A549 (cell line): ENCODE data around the gene NPBWR2. TPM values are rescaled to one million over a fixed set of nuclear protein-coding genes. Genes with fewer than 3 reads are reported as not detected.

Source experiments
- ATAC-seq, 2 experiments: fragments of 200-7000 bp in 1 of 2; fragments of >200 bp in 1 of 2; cut with Nextera tagmentation in 1 of 2; cut with Tn5 transposase in 1 of 2; 3 replicates each; pipeline versions ENCODE4 v1.8.0 to v1.9.1; 2018 to 2020; ENCODE audit warnings: mild to moderate bottlenecking in 1 of 2, moderate library complexity in 1 of 2
- CTCF ChIA-PET: fragments of 300-600 bp; sonication (Branson Sonifier 250); formaldehyde crosslinking; extraction: SDS; loops from one replicate; lab custom pipeline; 2021; ENCODE audit warnings: antibody characterized with exemption, inconsistent platforms; lab: Yijun Ruan, JAX
- POLR2A ChIA-PET: fragments of 350-600 bp; formaldehyde crosslinking; extraction: SDS; loops from one replicate; lab custom pipeline; 2021; ENCODE audit warnings: antibody characterized with exemption, inconsistent platforms; lab: Yijun Ruan, JAX
- DNase-seq, 2 experiments: peaks; one replicate each; pipeline versions ENCODE4 v3.0.0 to v3.0.0-alpha.2; 2011 to 2016; ENCODE audit warnings: low read depth in 1 of 2, low spot score in 1 of 2
- FAIRE-seq: peaks from 2 replicates; lab custom pipeline; 2011; peaks lifted over from hg19 to GRCh38; lab: Jason Lieb, UNC
- H3K27ac ChIP-seq, 2 experiments: fragments of >200 bp; sonication (Bioruptor Twin); formaldehyde crosslinking; 3 replicates each; pipeline ENCODE4 v1.5.1; 2016 to 2017
- H3K4me1 ChIP-seq: fragments of >200 bp; sonication (Bioruptor Twin); formaldehyde crosslinking; 3 replicates; pipeline ENCODE4 v1.6.1; 2016
- H3K4me2 ChIP-seq: fragments of >200 bp; sonication (Bioruptor Twin); formaldehyde crosslinking; 3 replicates; pipeline ENCODE4 v1.6.1; 2016
- H3K4me3 ChIP-seq: fragments of >200 bp; sonication (Bioruptor Twin); formaldehyde crosslinking; 3 replicates; pipeline ENCODE4 v1.5.1; 2016
- H3K9me3 ChIP-seq: fragments of >200 bp; sonication (Bioruptor Twin); formaldehyde crosslinking; 3 replicates; pipeline ENCODE4 v1.6.1; 2016
- BHLHE40 ChIP-seq: IDR thresholded peaks from 2 replicates; pipeline ENCODE4 v1.6.1; 2012; ENCODE audit warnings: low read depth, low read length, inconsistent platforms
- CBX2 ChIP-seq: fragments of 200-600 bp; sonication (generic); IDR thresholded peaks from 2 replicates; pipeline ENCODE4 v1.6.1; 2016; ENCODE audit warnings: low read depth, mild to moderate bottlenecking, borderline replicate concordance
- CEBPB ChIP-seq, 2 experiments: fragments of >200 bp in 1 of 2; sonication (Bioruptor Twin) in 1 of 2; formaldehyde crosslinking in 1 of 2; IDR thresholded peaks; 2 replicates each; pipeline ENCODE4 v1.6.1; 2012 to 2016
- CTCF ChIP-seq: fragments of >200 bp; sonication (Bioruptor Twin); formaldehyde crosslinking; IDR thresholded peaks from 3 replicates; pipeline ENCODE4 v1.5.1; 2016
- EHMT2 ChIP-seq: fragments of 200-600 bp; sonication (generic); IDR thresholded peaks from 2 replicates; pipeline ENCODE4 v1.6.1; 2016; ENCODE audit warnings: antibody characterized with exemption, low read depth, mild to moderate bottlenecking, moderate library complexity
- FOXS1 ChIP-seq: fragments of 250-450 bp; sonication (Bioruptor Pico); IDR thresholded peaks from 2 replicates; pipeline ENCODE4 v1.5.0; 2020; ENCODE audit warnings: mild to moderate bottlenecking, moderate library complexity
- GATA3 ChIP-seq: IDR thresholded peaks from 2 replicates; pipeline ENCODE4 v1.6.1; 2012; ENCODE audit warnings: borderline replicate concordance
- HES2 ChIP-seq: fragments of >200 bp; sonication (Bioruptor Twin); formaldehyde crosslinking; IDR thresholded peaks from 2 replicates; pipeline ENCODE4 v1.6.1; 2016
- HOXA7 ChIP-seq: fragments of 250-450 bp; sonication (Bioruptor Pico); IDR thresholded peaks from 2 replicates; pipeline ENCODE4 v1.5.0; 2020; ENCODE audit warnings: mild to moderate bottlenecking, moderate library complexity
- HOXB13 ChIP-seq: fragments of 250-450 bp; sonication (Bioruptor Pico); IDR thresholded peaks from 2 replicates; pipeline ENCODE4 v1.5.0; 2020; ENCODE audit warnings: low read depth, mild to moderate bottlenecking, moderate library complexity
- HOXB5 ChIP-seq: fragments of 250-450 bp; sonication (Bioruptor Pico); IDR thresholded peaks from 2 replicates; pipeline ENCODE4 v1.5.0; 2020; ENCODE audit warnings: mild to moderate bottlenecking, moderate library complexity
- MAFK ChIP-seq: fragments of 450-650 bp; IDR thresholded peaks from 2 replicates; pipeline ENCODE4 v1.6.1; 2014; ENCODE audit not compliant: partially characterized antibody
- MYC ChIP-seq: IDR thresholded peaks from 2 replicates; pipeline ENCODE4 v1.6.1; 2012; ENCODE audit warnings: mild to moderate bottlenecking, inconsistent platforms, low read length, improper control_type of control experiment, borderline replicate concordance
- RARB ChIP-seq: fragments of 250-450 bp; sonication (Bioruptor Pico); IDR thresholded peaks from 2 replicates; pipeline ENCODE4 v1.8.0; 2021; ENCODE audit warnings: mild to moderate bottlenecking, moderate library complexity
- RNF2 ChIP-seq: fragments of 200-600 bp; sonication (generic); IDR thresholded peaks from 2 replicates; pipeline ENCODE4 v1.6.1; 2016; ENCODE audit warnings: low read depth, mild to moderate bottlenecking, antibody characterized with exemption, moderate library complexity, borderline replicate concordance
- TFCP2L1 ChIP-seq: fragments of 250-450 bp; sonication (Bioruptor Pico); IDR thresholded peaks from 2 replicates; pipeline ENCODE4 v1.5.0; 2021; ENCODE audit warnings: mild to moderate bottlenecking
- TP53 ChIP-seq: fragments of 250-450 bp; sonication (Bioruptor Pico); IDR thresholded peaks from 2 replicates; pipeline ENCODE4 v1.5.0; 2021; ENCODE audit warnings: mild to moderate bottlenecking, moderate library complexity
- ZC3H11A ChIP-seq: fragments of 450-650 bp; IDR thresholded peaks from 2 replicates; pipeline ENCODE4 v1.6.1; 2014; ENCODE audit warnings: antibody characterized with exemption, mild to moderate bottlenecking
- WGBS: methylation state at CpG from one replicate; pipeline ENCODE4 v1.1.6; 2017; ENCODE audit errors: missing lambda C conversion rate; 5-methylcytosine and 5-hydroxymethylcytosine counted together
- polyA plus RNA-seq, 4 experiments: library from polyadenylated mRNA; depleted of rRNA in 3 of 4; stranded (reverse); fragments of >200 nt; fragmentation: RNase III in 1 of 4; extraction: RNeasy Plus Mini Kit Qiagen cat#74134 plus additional on column Dnase treatment in 1 of 4; gene quantifications; 2 replicates in 3 of 4; 3 replicates in 1 of 4; pipeline ENCODE4 v1.2.3, GENCODE V29; 2011 to 2017
- TF ChIP-seq, protein P1 (sequence below): fragments of 450-650 bp; IDR thresholded peaks from 2 replicates; pipeline ENCODE4 v1.6.1; 2014; ENCODE audit warnings: antibody characterized with exemption
- TF ChIP-seq, protein P2 (sequence below): IDR thresholded peaks from 2 replicates; pipeline ENCODE4 v1.6.1; 2012; ENCODE audit warnings: low read depth, borderline replicate concordance

The NPBWR2 gene
- polyA plus RNA-seq, 2 of the 4 experiments (the other 2 are of a cell fraction), result not detected

- TF ChIP-seq HES2 (no peak), RNF2 (no peak), ZC3H11A (no peak), RARB (CRISPR knock-in tag) (no peak), TFCP2L1 (CRISPR knock-in tag) (no peak)
- TF ChIP-seq, protein P1, sequence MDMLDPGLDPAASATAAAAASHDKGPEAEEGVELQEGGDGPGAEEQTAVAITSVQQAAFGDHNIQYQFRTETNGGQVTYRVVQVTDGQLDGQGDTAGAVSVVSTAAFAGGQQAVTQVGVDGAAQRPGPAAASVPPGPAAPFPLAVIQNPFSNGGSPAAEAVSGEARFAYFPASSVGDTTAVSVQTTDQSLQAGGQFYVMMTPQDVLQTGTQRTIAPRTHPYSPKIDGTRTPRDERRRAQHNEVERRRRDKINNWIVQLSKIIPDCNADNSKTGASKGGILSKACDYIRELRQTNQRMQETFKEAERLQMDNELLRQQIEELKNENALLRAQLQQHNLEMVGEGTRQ, result no peak
These were observed 33.7 kb downstream of the NPBWR2 start (continued) for GRCh38 chr20:64073476-64074183.

DNA sequence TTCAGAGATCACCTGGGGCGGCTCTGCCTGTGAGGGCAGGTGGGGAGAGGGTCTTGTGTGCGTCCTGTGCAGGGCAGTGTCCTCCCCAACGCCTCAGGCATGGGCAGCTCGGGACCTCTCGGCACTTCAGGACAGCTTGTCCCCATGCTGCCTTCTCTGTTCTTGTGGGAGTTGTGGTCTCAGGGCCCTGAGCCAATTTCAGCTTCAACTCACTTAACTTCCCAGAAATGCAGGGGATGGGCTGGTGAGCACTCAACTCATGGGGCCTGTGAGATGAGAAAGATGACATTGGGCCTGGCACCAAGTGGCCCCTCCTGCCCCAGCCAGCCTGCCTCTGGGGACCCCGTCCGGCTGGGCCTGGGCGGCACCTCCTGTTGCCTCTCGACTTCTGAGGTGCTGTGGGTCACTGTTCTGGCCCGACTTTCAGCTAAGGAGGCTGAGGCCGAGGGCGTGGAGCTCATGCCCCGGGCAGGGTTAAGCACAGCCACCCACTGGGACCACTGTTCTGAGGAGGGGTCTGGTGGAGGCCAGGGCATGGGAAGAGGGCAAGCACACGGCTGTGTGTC, 34.8 kb downstream of the NPBWR2 start:
- Histone ChIP-seq H3K4me3 (no peak overlapping the region), H3K4me1 (no peaks in the 10 kb centered on the region; the same call in 2 of the 3 replicates), H3K27ac (no peak overlapping the region), H3K9me3 (no peaks in the 10 kb centered on the region), H3K4me2 (no peak overlapping the region)
- ChIA-PET CTCF (interaction anchor here (1.1 to 3.9 kb wide), 7 partner anchors 10 to 76 kb away, joined by 3 to 23 read pairs (median 4); partner anchors contain the start of gene LKAAEAR1), POLR2A (no interaction called here)
- 82% methylated on average over 11 of the region's 14 CpGs for WGBS
- ATAC-seq (no peak), DNase-seq (no peak), FAIRE-seq (no peak)
- TF ChIP-seq HOXB5 (CRISPR knock-in tag) (no peak), ZC3H11A (no peak), BHLHE40 (no peak), GATA3 (no peak), FOXS1 (no peak), TP53 (CRISPR knock-in tag) (no peak), CBX2 (no peak), CTCF (no peak), MYC (no peak), HOXA7 (CRISPR knock-in tag) (no peak), EHMT2 (no peak), MAFK (no peak), CEBPB (IDR thresholded peaks at IDR 0.05) (no peak), HOXB13 (CRISPR knock-in tag) (no peak)
- TF ChIP-seq, protein P2, sequence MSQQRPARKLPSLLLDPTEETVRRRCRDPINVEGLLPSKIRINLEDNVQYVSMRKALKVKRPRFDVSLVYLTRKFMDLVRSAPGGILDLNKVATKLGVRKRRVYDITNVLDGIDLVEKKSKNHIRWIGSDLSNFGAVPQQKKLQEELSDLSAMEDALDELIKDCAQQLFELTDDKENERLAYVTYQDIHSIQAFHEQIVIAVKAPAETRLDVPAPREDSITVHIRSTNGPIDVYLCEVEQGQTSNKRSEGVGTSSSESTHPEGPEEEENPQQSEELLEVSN, result no peak
